Measurements from ENCODE around the gene MEOX1. TPM values are rescaled to one million over a fixed set of nuclear protein-coding genes. Genes with fewer than 3 reads are reported as not detected.

The MEOX1 gene
- total RNA-seq, 1 experiment from 2014 or later: 0.21 TPM

DNA sequence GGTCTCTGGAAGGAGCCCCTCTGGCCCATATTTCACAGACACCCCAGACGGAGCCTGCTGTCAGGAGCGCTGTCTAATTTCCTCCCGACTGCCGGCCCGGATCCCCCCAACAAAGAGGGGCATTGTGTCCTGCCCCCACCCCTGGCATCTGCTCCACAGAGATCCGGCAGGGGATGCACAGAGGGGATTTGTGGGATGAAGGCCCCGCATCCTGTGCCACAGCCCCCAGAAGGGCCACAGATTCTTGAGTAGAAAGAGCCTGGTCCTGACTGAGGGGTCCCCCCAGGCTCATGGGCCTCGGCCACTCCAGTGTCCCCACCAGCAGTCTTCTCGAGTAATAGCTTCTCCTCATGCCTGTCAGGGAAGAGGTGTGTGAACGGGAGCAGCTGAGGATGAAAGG lies 29.5 kb downstream of the MEOX1 start:
- no TSS peak for BruUV-seq (replicated peaks)
- ChIA-PET POLR2A (no interaction called here), CTCF (no interaction called here)
- Histone ChIP-seq H3K36me3 (ENCODE audit: control insufficient read depth, insufficient read depth, low read length) (no peaks in the 10 kb centered on the region), H3K4me1 (ENCODE audit: control insufficient read depth, insufficient read depth, low read length) (no peaks in the 10 kb centered on the region), H3K4me3 (ENCODE audit: low read depth in 2 of 2, low read length in 2 of 2) (no peak overlapping the region), H3K27ac (ENCODE audit: low read length) (no peak overlapping the region), H3K9me3 (ENCODE audit: control insufficient read depth, insufficient read depth, low read depth, low read length) (no peaks in the 10 kb centered on the region), H3K27me3 (ENCODE audit: control insufficient read depth, insufficient read depth, low read length) (no peaks in the 10 kb centered on the region)
- in situ Hi-C loops (cut with HindIII; ENCODE audit: low pct_unique_long_range_greater_than_20kb, low sequenced_read_pairs) (no loop called here), intact Hi-C loops (cut with micrococcal nuclease; ENCODE audit: unreplicated experiment) (no loop called here)
- TF ChIP-seq, protein P1, sequence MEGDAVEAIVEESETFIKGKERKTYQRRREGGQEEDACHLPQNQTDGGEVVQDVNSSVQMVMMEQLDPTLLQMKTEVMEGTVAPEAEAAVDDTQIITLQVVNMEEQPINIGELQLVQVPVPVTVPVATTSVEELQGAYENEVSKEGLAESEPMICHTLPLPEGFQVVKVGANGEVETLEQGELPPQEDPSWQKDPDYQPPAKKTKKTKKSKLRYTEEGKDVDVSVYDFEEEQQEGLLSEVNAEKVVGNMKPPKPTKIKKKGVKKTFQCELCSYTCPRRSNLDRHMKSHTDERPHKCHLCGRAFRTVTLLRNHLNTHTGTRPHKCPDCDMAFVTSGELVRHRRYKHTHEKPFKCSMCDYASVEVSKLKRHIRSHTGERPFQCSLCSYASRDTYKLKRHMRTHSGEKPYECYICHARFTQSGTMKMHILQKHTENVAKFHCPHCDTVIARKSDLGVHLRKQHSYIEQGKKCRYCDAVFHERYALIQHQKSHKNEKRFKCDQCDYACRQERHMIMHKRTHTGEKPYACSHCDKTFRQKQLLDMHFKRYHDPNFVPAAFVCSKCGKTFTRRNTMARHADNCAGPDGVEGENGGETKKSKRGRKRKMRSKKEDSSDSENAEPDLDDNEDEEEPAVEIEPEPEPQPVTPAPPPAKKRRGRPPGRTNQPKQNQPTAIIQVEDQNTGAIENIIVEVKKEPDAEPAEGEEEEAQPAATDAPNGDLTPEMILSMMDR (IDR thresholded peaks at IDR 0.05): no peak
- no peak for TF ChIP-seq SIN3A (IDR thresholded peaks at IDR 0.05; ENCODE audit: borderline replicate concordance, insufficient read depth, low read depth, low read length)
- TF ChIP-seq, protein P2, sequence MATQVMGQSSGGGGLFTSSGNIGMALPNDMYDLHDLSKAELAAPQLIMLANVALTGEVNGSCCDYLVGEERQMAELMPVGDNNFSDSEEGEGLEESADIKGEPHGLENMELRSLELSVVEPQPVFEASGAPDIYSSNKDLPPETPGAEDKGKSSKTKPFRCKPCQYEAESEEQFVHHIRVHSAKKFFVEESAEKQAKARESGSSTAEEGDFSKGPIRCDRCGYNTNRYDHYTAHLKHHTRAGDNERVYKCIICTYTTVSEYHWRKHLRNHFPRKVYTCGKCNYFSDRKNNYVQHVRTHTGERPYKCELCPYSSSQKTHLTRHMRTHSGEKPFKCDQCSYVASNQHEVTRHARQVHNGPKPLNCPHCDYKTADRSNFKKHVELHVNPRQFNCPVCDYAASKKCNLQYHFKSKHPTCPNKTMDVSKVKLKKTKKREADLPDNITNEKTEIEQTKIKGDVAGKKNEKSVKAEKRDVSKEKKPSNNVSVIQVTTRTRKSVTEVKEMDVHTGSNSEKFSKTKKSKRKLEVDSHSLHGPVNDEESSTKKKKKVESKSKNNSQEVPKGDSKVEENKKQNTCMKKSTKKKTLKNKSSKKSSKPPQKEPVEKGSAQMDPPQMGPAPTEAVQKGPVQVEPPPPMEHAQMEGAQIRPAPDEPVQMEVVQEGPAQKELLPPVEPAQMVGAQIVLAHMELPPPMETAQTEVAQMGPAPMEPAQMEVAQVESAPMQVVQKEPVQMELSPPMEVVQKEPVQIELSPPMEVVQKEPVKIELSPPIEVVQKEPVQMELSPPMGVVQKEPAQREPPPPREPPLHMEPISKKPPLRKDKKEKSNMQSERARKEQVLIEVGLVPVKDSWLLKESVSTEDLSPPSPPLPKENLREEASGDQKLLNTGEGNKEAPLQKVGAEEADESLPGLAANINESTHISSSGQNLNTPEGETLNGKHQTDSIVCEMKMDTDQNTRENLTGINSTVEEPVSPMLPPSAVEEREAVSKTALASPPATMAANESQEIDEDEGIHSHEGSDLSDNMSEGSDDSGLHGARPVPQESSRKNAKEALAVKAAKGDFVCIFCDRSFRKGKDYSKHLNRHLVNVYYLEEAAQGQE (IDR thresholded peaks at IDR 0.05; ENCODE audit: insufficient read depth in 1 of 2, low read depth in 2 of 2, low read length in 1 of 2): no peak
- TF ChIP-seq POLR2AphosphoS5 (IDR thresholded peaks at IDR 0.05; ENCODE audit: low read depth, low read length): no peak
- no peak for TF ChIP-seq TCF7L2 (IDR thresholded peaks at IDR 0.05; ENCODE audit: low read depth, low read length)
- no peak for DNase-seq (ENCODE audit: low read depth, low spot score)
- no peak for ATAC-seq

DNA sequence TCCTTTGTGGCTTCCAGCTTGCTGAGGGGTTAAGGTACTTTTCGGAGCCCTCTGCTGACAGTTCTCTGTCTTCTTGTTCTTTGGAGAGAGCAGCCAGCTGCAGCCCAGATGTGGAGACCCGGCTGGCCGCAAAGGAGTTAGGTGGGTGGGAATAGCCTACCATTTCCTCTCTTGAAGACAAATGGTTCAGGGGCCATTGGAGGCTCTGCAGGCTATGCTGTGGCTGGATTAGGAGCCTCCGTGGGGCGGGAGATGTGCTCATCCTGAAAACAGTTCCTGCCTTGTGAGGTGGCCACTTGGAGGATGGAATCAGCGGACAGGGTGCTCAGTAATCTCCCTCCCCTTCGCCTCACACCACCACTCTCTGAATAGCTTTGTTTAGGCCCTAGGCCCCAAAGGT lies 30.3 kb downstream of the MEOX1 start:
- Histone ChIP-seq H3K27ac (ENCODE audit: low read length) (no peak overlapping the region), H3K9me3 (ENCODE audit: control insufficient read depth, insufficient read depth, low read depth, low read length) (no peaks in the 10 kb centered on the region), H3K4me3 (ENCODE audit: low read depth in 2 of 2, low read length in 2 of 2) (no peak overlapping the region), H3K27me3 (ENCODE audit: control insufficient read depth, insufficient read depth, low read length) (no peaks in the 10 kb centered on the region), H3K4me1 (ENCODE audit: control insufficient read depth, insufficient read depth, low read length) (no peaks in the 10 kb centered on the region), H3K36me3 (ENCODE audit: control insufficient read depth, insufficient read depth, low read length) (no peaks in the 10 kb centered on the region)
- no TSS peak for BruUV-seq (replicated peaks)
- no peak for ATAC-seq
- POLR2A ChIA-PET: no interaction called here
- intact Hi-C loops (cut with micrococcal nuclease; ENCODE audit: unreplicated experiment) (no loop called here), in situ Hi-C loops (cut with HindIII; ENCODE audit: low pct_unique_long_range_greater_than_20kb, low sequenced_read_pairs) (no loop called here)
- DNase-seq (ENCODE audit: low read depth, low spot score): no peak
- CTCF ChIA-PET: no interaction called here
- TF ChIP-seq POLR2AphosphoS5 (IDR thresholded peaks at IDR 0.05; ENCODE audit: low read depth, low read length) (no peak), TCF7L2 (IDR thresholded peaks at IDR 0.05; ENCODE audit: low read depth, low read length) (no peak), SIN3A (IDR thresholded peaks at IDR 0.05; ENCODE audit: borderline replicate concordance, insufficient read depth, low read depth, low read length) (no peak)
- TF ChIP-seq, protein P1 (IDR thresholded peaks at IDR 0.05): no peak
- TF ChIP-seq, protein P2 (IDR thresholded peaks at IDR 0.05; ENCODE audit: insufficient read depth in 1 of 2, low read depth in 2 of 2, low read length in 1 of 2): no peak

Measured in Panc1 (cell line).